Measurements from ENCODE around the gene MAST4.

The MAST4 gene

DNA sequence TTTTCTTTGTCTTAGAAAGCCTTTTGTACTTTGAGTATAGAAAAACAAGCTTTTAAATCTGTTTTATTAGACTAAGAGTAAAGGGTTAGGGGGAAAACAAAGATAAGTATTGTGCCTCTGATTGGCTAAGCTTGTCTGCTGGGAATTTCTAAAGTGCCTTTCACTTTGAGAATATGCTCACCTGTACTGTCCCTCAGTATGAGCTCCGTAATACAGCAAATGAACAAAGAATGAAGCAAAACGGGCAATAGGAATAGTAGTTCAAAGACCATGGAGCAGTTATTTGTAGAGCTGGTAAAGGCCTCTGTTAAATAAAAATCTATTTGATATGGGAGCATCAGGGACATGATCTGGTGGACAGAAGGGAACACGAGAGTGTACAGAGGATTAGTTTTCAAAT, 277.8 kb downstream of the MAST4 start:
- no peak for DNase-seq (ENCODE audit: low spot score)

DNA sequence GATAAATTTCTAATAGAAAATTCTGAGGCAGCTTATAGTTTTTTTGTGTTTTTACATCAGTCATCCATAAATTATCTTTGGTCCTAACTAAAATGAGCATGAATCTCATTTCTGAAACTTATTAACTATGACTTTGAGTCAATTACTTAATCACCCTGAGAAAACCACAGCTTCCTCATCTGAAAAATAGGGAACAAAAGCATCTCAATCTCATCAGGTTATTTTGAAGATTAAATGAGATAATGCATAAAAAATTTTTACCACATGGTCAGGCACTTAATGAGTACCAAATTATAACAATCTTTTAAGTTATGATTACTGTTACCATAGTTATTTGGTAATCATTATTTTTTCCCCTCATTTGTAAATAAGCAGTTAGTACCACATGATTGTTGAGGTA, 279.1 kb downstream of the MAST4 start:
- no peak for DNase-seq (ENCODE audit: low spot score)

DNA sequence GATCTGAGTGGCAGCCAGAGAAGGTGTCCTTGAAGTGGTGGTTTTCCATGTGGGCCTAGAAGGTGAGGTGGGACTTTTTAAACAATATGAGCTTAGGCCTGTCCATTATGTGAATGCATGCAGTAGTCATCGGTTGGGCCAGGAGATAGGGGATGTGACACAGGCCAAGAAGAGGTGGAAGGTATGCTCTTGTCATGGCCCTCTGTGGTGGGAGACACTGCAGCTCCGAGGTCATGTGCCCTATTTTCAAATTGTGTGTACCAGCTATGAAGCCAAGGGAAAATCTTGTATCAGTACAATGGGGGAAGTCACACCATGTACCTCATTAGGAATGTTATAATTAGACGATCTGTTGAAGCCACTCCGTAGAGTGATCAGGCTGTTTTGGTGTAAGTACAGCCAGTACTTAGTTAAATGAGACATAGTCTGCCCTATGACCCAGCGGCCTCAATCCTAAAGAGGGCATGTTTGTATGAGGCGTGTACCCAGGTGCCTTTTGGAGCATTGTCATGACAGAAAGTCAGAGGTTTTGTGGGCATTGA, 280.1 kb downstream of the MAST4 start:
- DNase-seq (ENCODE audit: low spot score): no peak

DNA sequence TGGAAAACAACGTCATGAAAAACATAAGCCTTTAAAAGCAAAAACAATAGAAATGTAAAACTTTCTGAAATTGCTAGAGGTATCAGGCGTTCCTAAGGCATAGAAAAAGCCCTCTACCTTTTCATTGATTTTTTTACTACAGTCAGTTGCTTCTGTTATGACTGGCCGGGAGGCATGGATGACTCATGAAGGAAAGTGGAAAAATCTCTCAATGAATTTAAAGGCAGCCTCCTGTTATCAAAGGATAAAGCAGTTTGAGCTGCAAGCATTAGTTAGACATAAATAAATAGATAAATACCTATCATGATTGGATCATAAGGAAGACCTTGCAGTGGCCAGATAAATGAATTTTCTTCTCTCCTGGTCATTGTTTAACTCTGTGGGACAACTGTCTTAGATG, 281.6 kb downstream of the MAST4 start:
- DNase-seq (ENCODE audit: low spot score): no peak

DNA sequence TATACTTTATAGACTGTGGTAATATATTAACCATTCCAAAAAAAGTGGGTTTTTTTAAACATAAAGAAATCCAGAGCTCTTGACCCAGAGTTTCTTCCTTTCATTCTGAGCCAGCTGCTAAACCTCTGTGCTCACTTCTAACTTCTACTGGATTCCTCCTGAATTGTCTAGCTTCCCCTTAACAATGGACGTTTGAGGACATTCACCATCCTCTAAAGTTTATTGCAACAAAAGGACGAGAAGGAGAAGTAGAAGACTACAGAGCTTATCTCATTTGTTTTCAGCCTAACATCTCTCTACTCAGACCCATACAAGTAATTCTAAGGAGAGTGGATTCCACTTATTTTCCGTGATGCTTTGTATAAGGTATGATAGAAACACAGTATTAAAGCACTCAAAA, 284.2 kb downstream of the MAST4 start:
- DNase-seq (ENCODE audit: low spot score): no peak

DNA sequence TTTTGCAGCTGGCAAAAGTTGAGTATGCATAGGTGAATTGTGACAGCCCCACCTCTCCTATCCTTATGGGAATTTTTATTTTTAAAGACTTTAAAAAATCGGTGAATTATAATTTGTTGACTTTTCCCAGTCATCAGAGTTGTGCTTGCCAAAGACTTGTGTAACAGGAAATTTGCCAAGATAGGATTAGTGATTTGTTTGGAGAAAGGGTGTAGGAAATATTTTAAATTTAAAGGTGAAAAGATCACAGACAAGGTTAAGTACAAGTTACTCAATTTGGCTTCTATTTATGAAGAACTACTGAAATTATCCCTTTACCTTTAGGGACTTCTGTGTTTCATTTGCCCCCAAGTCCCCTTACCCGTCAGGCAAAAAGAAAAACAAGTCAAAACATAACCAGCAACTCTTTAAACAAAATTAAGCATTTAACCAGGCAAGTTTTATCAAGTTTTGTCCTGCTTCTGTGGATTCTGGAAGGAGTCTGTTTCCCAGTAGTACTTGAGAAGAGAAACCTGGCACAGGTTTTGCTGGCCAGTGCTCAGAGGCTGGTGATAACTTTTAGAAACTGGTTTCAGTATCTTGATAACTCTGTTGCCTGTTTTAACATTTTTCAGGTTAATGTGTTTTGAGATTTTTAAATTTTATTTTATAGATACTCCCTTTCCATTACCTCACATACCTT, 285.4 kb downstream of the MAST4 start:
- DNase-seq (ENCODE audit: low spot score): no peak

DNA sequence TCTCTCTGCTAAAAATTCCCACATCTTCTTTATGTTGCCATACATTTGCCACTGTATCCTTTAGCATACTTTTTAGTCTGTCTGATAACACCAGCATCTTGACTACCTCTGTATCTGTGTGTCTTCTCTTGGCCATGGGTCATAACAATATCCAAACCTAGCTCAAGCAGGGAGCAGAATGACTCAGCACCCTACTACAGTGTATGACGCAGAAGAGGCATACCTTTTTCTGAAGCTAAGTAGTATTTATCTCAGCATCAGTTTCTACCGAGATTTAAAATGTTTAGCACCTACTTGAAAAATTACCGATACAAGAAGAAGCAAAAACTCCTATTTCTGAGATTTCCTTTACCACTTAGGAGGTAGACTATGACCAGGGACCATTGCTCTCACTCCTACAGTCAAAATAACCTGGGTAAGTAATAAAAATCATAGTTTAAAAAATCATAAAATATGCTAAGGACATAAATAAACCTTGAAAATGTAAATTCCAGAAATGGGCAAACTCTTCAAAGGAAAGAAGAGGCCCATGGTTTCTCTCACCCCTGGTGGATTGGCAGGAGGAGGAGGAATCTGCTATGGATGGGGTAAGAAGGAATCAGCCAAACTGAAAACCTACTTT, 286.5 kb downstream of the MAST4 start:
- no peak for DNase-seq (ENCODE audit: low spot score)

DNA sequence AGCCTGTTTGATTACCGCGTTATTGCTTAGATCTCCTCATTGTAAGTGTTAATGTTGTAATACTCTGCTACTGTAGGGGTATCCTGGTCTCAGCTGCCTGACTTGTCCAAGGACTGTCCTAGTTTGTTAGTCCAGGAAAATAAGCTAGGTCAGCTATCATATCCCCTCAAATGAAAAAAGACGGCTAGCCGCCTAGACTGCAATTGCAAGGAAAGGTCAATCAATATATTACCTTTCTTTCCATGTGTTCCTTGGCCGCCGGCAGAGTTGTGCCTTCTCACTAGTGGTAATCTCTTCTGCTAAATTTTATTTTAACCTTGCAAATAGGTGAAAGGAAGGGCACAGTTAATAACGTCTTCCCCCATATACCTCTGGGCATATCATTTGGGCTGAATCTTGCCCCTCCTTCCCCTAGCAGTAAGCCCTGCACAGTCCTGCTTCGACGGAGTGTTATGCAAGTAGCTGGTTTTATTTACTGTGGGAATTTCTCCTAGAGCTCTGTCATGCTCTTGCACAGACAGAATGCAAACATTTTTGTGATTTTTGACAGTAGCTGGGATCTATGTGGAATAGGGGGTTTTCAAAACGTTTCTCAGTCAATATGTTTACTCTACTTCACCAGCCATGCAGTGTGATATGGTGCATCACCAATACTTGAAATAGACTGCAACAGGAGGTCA, 288.5 kb downstream of the MAST4 start:
- DNase-seq (ENCODE audit: low spot score): no peak

DNA sequence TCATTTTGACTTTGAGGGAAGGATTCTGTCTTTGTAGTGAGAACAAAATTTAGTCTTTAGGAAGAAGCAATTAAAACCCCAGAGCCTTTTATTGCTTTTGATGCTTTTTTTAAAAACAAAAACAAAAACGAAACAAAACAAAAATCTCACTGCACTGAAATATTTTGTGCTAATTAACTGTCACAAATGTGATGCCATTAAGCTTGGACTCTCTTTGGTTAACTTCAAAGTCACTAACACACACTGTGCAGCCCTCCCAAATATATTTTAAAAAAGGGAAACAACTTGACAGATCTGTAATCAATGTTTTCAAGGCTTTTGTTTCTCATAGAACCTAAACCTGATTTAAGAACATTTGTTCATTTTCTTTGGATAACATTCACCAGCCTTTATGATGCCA, 290.7 kb downstream of the MAST4 start:
- no peak for DNase-seq (ENCODE audit: low spot score)

DNA sequence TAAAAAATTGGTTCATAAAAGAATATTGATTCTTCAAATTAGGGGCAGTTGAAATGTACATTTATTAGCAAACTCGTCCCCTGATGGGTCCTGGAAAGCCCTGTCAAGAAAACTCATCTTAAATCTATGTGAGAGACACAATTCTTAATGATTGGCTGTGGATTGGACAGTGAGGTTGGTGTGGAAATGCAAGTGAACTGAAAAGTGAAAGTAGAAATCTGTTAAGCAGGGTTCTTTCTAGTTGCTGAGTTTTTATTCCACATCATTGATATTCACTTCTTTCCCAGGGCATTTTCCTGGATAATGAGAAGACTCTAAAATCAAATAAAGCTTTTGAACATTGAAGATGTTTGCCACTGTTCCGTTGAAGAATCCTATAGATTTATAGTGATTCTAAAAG, 292.4 kb downstream of the MAST4 start:
- DNase-seq (ENCODE audit: low spot score): no peak

DNA sequence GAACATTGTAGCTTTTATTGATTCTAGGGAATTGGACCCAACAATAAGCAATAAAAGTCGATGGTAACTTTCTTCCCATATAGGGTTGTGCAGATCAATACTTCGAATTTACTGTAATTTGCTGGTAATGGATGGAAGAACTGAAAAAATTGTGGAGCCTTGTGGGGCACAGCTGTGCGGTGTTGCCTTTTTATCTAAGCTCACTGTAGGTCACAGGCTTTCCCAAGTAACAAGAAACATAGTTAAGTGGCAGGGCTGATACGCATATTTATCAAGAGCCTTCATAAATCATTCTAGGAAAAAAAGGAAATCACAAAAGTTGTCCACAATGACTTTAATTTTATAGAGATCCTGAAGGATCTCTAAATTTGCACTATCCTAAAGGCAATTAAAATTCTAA, 292.9 kb downstream of the MAST4 start:
- DNase-seq (ENCODE audit: low spot score): no peak

DNA sequence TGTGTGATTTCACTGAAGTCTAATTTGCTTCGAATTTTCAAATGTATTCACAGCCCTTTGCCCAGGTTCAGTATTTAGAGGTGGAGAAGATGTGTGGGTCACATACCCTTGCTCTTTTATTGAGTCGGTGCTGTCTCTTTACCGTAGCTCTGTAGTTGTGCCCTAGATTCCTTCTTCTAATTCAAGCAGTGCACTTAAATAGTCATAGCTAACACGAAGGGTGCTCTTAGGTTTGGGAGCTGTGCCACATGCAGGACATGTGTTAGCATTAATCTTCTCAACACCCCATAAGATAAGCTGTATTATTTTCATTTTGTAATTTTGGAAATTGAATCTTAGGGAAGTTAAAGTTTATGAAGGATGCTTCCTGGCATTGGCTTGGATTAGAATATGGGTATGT, 293.3 kb downstream of the MAST4 start:
- DNase-seq (ENCODE audit: low spot score): no peak

DNA sequence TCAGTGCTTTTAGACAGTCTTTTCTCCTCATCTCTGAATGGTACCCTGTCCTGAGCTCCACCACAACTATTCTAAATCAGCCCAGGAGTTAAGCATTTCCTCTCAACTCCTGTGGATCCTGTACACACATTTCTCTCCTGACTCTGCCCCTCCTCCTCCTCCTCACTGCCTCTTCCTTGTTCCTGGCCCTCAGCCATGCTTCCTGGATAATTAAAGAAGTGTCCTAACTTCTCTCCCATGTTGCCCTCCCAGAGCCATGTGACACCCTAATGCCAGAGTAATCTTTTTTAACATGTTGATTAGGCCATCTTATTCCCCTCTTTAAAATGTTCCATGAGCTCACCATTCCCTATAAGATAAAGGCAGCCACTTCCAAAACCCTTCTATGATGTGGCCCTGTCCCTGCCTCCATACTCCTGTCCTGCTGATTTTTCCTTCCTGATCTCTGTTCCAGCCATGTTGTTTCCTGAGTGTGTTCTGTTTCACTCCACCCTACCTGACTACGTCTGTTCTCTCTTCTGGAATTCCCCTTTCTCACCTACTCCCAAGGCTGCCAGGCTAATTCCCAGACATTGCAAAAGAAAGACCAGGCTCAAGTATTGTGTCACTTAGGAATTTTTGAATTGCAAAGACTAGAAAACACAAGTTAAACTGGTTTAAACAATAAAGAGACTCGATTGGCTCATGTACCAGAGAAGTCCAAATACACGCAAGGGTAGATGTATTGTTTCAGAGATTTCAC, 295.2 kb downstream of the MAST4 start:
- no peak for DNase-seq (ENCODE audit: low spot score)

DNA sequence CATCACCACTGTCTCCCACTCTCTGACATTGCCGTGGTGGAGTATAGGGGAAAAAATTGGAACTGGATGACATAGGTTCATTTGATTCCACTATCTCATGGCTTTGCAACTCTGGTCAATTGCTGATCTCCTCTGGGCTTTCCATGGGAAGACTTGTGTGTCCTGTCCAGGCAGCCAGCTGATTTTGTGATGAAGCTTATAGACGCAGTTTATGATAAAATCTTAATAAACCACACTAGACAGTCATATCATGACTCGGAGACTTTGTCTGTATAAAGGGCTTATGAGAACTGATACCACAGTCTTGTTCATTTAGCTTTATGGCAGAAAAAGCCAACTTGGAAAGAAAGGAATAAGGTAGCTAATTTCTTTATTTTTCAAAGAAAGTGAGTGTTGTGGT, 296.5 kb downstream of the MAST4 start:
- DNase-seq (ENCODE audit: low spot score): no peak

DNA sequence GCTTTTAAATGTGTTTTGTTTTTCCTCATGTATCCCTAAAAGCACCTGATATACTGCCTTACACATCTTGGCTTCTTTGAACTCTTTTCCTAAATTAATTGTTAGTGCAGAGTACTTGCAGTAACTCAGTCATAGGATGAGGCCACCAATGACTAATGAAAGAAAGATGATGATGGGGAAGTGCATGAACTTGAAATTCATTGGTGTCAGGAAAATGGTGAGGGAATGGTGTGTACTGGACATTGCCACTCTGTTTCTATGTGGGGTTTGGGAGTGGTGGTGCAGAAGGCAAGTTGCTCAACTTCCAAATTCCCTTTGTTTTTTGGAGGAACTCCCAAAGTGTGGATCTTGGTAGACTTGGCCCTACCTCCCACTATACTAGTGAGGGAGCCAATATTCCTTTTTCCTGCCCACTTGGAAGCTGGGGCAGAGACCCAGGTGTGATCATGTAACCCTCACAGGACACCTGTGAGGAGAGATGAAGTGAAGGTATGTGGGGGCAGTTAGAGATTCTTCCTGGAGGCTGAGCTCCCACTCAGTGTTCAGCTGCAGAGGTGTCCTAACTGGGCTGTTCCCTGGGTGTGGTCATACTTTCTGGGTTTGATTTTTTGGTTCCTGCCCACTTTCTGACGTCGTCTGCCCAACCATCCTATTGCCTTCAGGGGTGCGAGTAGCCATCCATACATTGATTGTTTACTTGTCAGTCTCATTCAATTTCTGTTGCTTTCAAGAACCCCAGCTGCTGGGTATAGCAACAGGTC, 298.5 kb downstream of the MAST4 start:
- DNase-seq (ENCODE audit: low spot score): no peak

DNA sequence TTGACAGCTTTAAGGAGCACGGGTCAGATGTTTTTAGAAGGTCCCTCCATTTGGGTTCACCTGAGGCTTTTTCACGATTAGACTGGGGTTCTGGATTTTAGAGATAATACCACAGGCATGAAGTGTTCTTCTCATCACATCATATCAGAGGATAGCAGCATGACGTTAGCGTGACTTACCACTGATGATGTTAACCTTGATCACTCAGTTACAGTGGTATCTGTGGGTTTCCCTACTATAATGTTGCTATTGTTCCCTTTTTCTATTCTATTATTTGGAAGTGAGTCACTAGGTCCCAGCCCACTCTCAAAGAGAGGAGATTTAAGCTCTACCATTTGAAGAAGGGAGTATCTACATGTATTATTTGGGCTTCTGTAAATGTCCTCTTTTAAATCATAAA, 300.0 kb downstream of the MAST4 start:
- DNase-seq (ENCODE audit: low spot score): no peak

DNA sequence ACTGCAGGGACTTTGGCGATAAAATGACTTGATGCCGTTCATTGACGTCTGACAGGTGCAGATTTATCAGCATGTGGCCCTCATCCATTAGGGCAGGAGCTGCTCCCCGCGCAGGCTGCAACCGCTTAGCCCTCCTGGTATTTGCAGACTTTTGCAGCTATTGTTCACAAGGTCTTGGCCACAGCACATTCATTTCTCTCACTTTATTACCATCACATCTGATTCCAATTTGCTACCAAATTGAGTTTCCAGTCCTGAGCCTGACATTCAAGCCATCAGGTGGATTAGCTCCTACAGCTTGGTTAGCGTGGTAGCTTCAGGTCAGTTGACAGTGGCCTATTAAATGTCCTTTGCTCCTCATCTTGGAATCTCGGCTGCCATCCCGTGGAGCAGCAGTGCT, 301.2 kb downstream of the MAST4 start:
- no peak for DNase-seq (ENCODE audit: low spot score)

DNA sequence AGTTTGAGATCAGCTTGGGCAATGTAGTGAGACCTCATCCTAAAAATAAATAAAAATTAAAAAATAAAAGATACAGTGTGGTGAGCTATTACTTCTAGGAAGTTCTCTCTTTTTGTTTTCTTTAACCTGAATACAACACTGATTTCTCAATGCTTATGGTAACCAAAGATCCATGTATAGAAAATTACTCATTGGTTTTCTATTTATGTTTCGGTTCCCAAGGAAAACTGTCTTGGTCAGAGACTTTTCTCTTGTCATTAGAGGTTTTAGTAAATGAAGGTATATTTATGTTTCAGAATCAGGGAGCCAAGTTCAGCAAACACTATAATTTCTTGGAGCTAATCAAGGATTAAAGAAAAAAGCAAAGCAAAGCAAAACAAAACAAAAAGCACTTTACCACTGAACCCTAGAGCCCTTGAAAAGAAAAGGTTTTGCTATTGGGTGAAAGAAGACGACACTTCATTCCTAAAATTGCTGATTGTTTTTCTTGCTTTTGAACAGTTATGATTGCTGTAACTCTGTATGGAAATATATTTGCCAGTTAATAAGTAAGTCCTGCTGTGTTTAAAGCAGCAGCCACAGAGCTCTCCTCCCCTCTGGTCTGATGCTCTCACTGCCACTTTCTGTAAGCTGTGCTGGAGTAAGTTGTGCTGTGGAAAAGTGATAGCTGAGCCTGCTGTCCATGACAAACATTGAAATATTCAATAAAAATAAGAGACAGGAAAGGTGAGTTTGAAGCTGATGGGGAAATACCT, 302.2 kb downstream of the MAST4 start:
- DNase-seq (ENCODE audit: low spot score): no peak

DNA sequence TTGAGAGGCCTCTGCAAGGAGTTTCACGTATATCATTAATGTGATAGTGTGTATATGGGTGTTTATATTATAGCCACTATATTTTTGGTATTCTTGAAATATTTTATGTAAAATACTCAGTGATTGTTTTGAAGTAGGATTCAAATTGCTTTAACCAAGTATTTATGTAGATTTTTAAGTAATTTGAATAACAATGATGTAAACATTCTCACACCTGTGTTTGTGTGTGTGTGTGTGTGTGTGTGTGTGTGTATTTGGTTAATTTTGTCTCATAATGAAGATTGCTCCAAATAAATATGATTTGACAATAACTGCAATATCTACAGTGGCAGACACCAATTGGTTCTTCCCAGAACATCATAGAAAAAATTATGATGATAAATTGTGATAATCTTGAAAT, 307.0 kb downstream of the MAST4 start:
- DNase-seq (ENCODE audit: low spot score): no peak

DNA sequence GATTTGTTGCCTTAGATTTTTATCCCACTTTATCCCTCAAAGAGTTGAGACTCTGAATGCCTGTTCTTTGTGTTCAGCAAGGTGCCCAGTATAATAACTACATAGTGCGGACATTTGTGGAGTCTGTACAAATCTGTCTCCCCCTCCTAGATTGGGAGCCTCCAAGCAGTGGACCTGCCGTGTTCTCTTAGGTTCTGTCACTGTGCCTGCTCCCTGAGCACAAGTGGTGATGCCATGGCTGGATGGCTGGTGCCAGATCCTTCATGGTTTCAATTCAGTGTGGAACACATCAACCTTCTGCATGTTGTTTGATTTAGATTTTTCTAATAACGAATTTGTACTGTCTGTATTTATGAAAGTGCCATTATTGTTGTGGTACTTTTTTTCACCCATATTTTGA, 307.5 kb downstream of the MAST4 start:
- no peak for DNase-seq (ENCODE audit: low spot score)

DNA sequence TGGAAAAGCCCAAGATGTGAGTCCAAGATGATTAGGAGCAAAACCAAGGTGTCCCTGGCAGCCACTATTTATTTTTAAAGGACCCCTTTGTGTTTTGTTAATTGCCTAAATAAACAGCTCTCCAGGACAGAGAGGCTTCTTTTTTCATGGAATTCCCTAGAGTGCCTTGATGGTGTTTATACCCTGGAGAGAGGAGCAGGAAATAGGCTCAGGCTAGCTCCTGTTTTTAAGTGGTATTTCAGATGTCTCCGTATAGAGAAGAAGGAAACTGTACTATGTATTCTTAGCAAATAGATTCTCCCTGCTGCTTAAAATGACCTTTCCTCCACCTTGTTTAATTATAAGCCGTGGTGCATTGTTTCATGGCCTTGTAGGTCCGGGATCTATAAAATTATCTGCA, 308.0 kb downstream of the MAST4 start:
- DNase-seq (ENCODE audit: low spot score): no peak

Data from ecto neural progenitor cell (in vitro differentiated cells).